Breast epithelium (tissue), 3 donors: ENCODE data around the gene HOXC5.

Source experiments
- POLR2A ChIP-seq: fragments of 450-650 bp; IDR thresholded peaks from one replicate; pipeline ENCODE4 v1.6.1; 2016; ENCODE audit warnings: antibody characterized with exemption, mild to moderate bottlenecking, moderate library complexity
- TF ChIP-seq, protein P1 (sequence below), 3 donors: fragments of 450-650 bp; IDR thresholded peaks; one replicate each; pipeline ENCODE4 v1.5.1; 2016 to 2017; ENCODE audit warnings: antibody characterized with exemption in 3 of 3, mild to moderate bottlenecking in 3 of 3, moderate library complexity in 3 of 3

- TF ChIP-seq, protein P1, sequence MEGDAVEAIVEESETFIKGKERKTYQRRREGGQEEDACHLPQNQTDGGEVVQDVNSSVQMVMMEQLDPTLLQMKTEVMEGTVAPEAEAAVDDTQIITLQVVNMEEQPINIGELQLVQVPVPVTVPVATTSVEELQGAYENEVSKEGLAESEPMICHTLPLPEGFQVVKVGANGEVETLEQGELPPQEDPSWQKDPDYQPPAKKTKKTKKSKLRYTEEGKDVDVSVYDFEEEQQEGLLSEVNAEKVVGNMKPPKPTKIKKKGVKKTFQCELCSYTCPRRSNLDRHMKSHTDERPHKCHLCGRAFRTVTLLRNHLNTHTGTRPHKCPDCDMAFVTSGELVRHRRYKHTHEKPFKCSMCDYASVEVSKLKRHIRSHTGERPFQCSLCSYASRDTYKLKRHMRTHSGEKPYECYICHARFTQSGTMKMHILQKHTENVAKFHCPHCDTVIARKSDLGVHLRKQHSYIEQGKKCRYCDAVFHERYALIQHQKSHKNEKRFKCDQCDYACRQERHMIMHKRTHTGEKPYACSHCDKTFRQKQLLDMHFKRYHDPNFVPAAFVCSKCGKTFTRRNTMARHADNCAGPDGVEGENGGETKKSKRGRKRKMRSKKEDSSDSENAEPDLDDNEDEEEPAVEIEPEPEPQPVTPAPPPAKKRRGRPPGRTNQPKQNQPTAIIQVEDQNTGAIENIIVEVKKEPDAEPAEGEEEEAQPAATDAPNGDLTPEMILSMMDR (IDR thresholded peaks at IDR 0.05) = no peak
- no peak for TF ChIP-seq POLR2A
These were observed 26.8 kb downstream of the HOXC5 start for GRCh38 chr12:54059668-54060067.
